GM18526 (cell line): ENCODE results near the gene RALGDS.

ENCODE experiments used
- POLR2A ChIP-seq: IDR thresholded peaks from 3 replicates; pipeline ENCODE4 v1.6.1; 2011; ENCODE audit not compliant: insufficient read length; ENCODE audit errors: extremely low read depth

The RALGDS gene

DNA sequence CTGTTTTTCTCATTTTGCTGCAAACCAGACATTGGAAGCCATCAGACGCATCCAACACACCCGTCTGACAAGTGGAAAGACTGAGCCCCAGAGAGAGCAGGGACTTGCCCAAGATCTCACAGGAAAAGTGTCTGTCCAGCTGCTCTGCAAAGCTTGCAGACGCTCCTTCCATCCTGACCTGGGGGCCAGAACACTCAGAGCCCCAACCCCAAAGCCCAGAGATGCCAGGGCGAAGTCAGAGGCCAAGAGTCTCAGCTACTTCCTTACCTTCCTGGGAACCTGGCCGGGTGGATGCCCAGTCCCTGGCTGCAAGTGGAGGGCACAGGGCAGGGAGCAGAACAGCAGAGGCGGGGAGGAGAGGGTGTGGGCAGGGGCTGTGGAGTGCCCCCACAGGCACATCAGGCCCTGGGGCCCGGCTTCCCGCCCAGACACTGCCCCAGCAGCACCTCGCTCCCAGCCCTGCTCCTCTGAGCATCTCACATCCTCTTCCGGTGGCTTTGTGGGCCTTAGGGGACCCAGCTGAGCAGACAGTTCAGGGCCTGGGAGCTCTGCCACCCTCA is 9.7 kb upstream of the RALGDS start:
- peak; percentile 12 for TF ChIP-seq POLR2A

DNA sequence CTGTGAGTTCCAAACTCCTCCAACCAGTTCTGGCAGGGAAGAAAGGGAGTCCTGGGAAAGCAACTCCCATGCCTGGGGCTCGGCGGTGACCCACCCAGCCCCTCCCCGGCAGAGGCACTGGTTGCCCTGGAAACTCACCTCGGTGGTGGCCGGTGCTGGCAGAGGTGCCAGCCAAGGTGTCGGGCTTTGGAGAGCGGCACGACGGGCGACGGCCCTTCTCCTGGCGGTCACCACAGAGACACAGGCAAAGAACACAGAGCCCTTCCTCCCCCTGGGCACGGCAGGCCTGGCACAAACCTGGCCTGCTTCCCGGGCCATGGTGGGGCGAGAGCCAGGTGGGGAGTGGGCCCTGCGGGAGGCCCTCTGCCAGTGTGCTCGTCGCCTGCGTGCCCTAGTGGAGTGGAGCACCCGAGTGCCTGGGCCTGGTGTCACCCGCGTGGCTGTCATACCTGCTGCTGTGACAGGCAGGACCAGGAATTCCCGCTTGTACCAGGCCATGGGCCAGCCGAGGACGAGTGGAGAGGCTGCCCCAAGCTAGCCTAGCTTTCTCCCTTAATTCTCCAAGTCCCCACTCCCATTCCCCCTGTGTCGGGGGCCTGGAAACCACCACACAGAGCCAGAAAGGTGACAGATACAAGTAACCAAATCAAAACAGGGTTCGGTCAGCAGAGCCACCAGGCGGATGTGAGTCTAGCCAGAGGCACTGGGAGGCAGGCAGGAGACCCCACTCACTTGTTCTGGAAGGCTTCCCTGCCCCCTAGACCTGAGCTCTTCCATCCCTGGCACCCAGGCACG is 8.2 kb upstream of the RALGDS start:
- no peak for TF ChIP-seq POLR2A

- TF ChIP-seq POLR2A, result no peak
Observed at GRCh38 chr9:133128152-133128551, 7.1 kb upstream of the RALGDS start.

- TF ChIP-seq POLR2A, result no peak
Observed at GRCh38 chr9:133127340-133127981, 6.4 kb upstream of the RALGDS start.

DNA sequence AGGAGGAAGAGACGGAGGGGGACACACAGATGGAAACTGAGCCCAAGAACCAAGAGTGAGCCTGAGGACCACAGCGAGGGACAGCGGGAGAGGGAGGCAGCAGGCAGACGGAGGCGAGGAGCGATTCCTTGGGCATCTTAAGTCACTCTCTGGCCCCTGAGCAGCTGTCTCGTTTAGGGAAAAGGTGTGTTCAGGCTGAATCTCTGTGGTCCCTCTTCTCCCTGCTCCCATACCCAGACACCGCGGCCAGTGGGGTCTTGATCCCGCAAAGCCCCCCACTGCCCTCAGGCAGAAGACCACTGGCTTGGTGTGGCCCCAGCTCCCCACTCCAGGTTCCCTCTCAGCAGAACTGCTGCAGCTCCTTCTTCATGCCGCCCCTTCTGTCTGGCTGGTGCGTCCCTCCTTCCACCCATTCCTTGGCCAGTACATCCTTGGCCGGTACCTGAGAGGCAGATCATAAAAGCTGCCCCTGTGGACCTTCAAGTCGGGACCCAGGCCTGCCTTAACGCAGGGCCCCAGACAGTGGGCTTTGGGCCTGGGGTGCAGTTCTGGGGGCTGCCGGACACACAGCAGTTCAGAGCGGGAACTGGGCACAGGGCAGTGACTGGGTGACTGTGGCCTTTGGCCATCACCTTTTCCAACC is 5.8 kb upstream of the RALGDS start:
- no peak for TF ChIP-seq POLR2A

DNA sequence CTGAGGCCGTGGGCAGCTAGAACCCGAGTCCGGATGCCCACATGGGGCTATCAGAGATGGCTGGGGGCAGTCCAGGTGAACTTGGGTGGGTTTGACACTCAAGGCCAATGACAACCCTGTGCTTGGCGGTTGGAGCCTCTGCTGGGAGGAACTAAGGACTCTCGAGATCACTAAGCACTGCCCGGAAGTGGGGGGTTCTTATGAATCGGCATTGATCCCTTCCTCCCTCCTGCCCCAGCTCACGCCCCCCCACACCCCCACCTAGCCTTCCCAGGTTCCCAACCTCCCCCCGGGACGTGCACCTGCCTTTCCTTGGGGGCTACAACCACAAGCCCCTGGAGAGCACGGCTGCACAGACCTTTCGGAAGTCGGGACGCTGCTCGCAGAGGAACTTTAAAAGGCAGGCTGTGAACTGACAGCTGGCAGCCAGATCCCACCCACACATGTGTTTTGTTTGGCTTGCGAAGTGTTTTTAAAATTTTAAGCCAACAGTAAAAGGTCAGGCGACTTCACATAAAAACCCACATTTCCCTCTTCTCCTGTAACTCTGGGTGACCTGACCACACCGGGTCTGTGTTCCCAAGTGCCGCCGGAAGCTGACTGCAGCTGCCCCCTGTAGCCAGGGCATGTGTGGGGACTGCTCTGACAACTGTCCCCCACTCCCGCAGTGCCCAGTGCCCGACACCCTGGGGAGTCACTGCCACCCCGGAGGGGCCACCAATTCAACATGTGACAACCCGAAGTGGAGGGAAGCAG is 5.1 kb upstream of the RALGDS start:
- no peak for TF ChIP-seq POLR2A

GRCh38 chr9:133124907-133125275 is 3.9 kb upstream of the RALGDS start:
- no peak for TF ChIP-seq POLR2A

DNA sequence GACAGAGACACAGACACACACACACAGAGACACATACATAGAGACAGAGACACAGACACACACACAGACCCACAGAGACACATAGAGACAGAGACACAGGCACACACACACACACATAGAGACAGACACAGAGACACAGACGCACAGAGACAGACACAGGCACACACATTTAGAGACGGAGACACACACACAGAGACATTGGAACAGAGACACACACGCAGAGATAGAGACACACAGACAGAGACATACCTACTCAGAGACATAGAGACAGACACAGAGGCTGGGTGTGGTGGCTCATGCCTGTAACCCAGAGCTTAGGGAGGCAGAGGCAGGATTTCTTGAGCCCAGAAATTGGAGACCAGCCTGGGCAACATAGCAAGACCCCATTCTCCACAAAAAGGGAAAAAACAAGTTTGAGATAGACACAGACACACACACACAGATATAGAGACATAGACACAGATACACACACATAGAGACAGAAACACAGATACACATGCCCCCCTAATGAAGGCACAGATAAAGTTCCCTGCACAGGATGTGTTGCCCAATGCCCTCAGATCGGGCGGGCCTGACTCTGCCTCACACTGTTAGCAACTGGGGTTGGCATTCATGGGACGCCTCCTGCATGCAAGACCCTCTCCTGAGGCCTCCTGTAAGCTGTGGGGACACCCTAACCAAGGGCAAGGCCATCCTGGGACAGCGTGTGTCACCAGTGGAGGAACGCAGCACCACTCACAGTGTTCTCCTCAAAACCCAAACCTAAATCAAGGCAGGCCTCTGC is 3.3 kb upstream of the RALGDS start:
- no peak for TF ChIP-seq POLR2A

GRCh38 chr9:133122935-133123611 is 2.0 kb upstream of the RALGDS start:
- no peak for TF ChIP-seq POLR2A

DNA sequence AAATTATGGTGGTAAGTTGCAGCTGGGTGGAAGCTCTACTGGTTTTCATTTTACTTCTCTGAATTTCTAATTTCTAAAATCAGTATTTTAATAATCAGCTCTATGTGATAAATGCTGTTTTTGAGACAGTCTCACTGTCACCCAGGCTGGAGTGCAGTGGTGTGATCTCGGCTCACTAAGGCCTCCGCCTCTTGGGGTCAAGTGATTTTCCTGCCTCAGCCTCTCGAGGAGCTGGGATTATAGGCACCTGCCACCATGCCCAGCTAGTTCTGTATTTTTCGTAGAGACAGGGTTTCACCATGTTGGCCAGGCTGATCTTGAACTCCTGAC is 1.5 kb upstream of the RALGDS start:
- TF ChIP-seq POLR2A, result no peak

- TF ChIP-seq POLR2A, result no peak
Observed at GRCh38 chr9:133121915-133122550, 993 bp upstream of the RALGDS start.

- TF ChIP-seq POLR2A, result peak; percentile 30
Observed at GRCh38 chr9:133120501-133121197, 391 bp downstream of the RALGDS start.
